Upper lobe of left lung (tissue), 6 donors: Measurements from ENCODE around the gene SCLT1. TPM values are rescaled to one million over a fixed set of nuclear protein-coding genes. Genes with fewer than 3 reads are reported as not detected.

Experiments used
- ATAC-seq, 2 donors: fragments of 200-7000 bp; cut with Tn5 transposase; one replicate each; pipeline ENCODE4 v1.9.1; 2022; ENCODE audit warnings: mild to moderate bottlenecking in 2 of 2, moderate library complexity in 2 of 2; ENCODE audit not compliant: low FRiP score in 2 of 2
- DNase-seq, 2 donors: peaks; one replicate each; pipeline ENCODE4 v3.0.0-alpha.2; 2019 to 2020
- H3K27ac ChIP-seq, 4 donors: fragments of 200-600 bp; sonication (generic); one replicate each; pipeline ENCODE4 v1.5.1; 2016 to 2019
- H3K27me3 ChIP-seq, 4 donors: fragments of 200-600 bp; sonication (generic); one replicate each; pipeline ENCODE4 v1.5.1; 2017 to 2019
- H3K36me3 ChIP-seq, 4 donors: fragments of 200-600 bp; sonication (generic); one replicate each; pipeline ENCODE4 v1.5.1; 2016 to 2019
- H3K4me1 ChIP-seq, 4 donors: fragments of 200-600 bp; sonication (generic); one replicate each; pipeline ENCODE4 v1.5.1; 2018 to 2019
- H3K4me3 ChIP-seq, 4 donors: fragments of 200-600 bp; sonication (generic); one replicate each; pipeline ENCODE4 v1.5.1; 2017 to 2019; ENCODE audit warnings: mild to moderate bottlenecking in 2 of 4, moderate library complexity in 1 of 4
- H3K9me3 ChIP-seq, 4 donors: fragments of 200-600 bp; sonication (generic); one replicate each; pipeline ENCODE4 v1.5.1; 2018 to 2019
- CTCF ChIP-seq, 6 experiments: fragments of 450-650 bp in 4 of 6; fragments of 200-600 bp in 2 of 6; sonication (generic) in 2 of 6; IDR thresholded peaks; one replicate each; pipeline ENCODE4 v1.5.1; 2016 to 2019; ENCODE audit warnings: antibody characterized with exemption in 6 of 6
- EP300 ChIP-seq, 4 donors: sonication (generic); formaldehyde crosslinking; IDR thresholded peaks; one replicate each; pipeline ENCODE4 v1.5.1; 2017; ENCODE audit warnings: antibody characterized with exemption in 4 of 4, control low read depth in 2 of 4
- POLR2A ChIP-seq, 4 donors: fragments of 450-650 bp; IDR thresholded peaks; one replicate each; pipeline ENCODE4 v1.5.1; 2016 to 2017; ENCODE audit warnings: antibody characterized with exemption in 4 of 4, mild to moderate bottlenecking in 2 of 4
- POLR2AphosphoS5 ChIP-seq, 2 donors: sonication (generic); formaldehyde crosslinking; IDR thresholded peaks; one replicate each; pipeline ENCODE4 v1.5.1; 2017; ENCODE audit warnings: antibody characterized with exemption in 2 of 2
- WGBS, 2 donors: methylation state at CpG; one replicate each; pipeline ENCODE4 v1.1.5; 2017 to 2018; 5-methylcytosine and 5-hydroxymethylcytosine counted together
- total RNA-seq, 6 donors: library from RNA; depleted of rRNA in 4 of 6; stranded (reverse); fragments of >200 nt in 4 of 6; gene quantifications; one replicate each; pipeline versions ENCODE4 v1.1.0 to v1.2.1, GENCODE V29; 2016 to 2021
- donor health status: DM: no; HTN: no; CAD: no; lungs with moderate emphysema.
- donor health status: DM: no; HTN: yes; CAD: no; lungs with severe emphysema.

Gene SCLT1
- total RNA-seq, 6 donors from 2014 or later = 7.9 to 27.2 (median 14.2) TPM

- no peaks in the 10 kb centered on the region for H3K9me3 ChIP-seq
- ATAC-seq (peak; percentile 80 to 90), DNase-seq (peak in 1 of 2 donors; percentile 68)
- H3K36me3 ChIP-seq = no peaks in the 10 kb centered on the region
- TF ChIP-seq POLR2A (IDR thresholded peaks at IDR 0.05) = no peak
- TF ChIP-seq POLR2AphosphoS5 (IDR thresholded peaks at IDR 0.05) = peak in 1 of 2 donors; percentile 11
- H3K27me3 ChIP-seq = no peaks in the 10 kb centered on the region
- peak overlapping the region; percentile 45 to 75 (median 58) for H3K27ac ChIP-seq
- no peaks in the 10 kb centered on the region for H3K4me1 ChIP-seq
- WGBS, 2 donors = 74 to 84% methylated on average over 6 of the region's 6 CpGs
- no peak overlapping the region for H3K4me3 ChIP-seq
Measured at GRCh38 chr4:128916832-128917231, 176.5 kb downstream of the SCLT1 start.

GRCh38 chr4:128915544-128915943 lies 177.8 kb downstream of the SCLT1 start:
- Histone ChIP-seq H3K9me3 (no peaks in the 10 kb centered on the region), H3K27ac (no peak overlapping the region), H3K27me3 (no peaks in the 10 kb centered on the region), H3K4me3 (no peak overlapping the region), H3K4me1 (no peaks in the 10 kb centered on the region), H3K36me3 (no peaks in the 10 kb centered on the region)
- no peak for TF ChIP-seq POLR2A (IDR thresholded peaks at IDR 0.05)
- no peak for TF ChIP-seq EP300 (IDR thresholded peaks at IDR 0.05)
- TF ChIP-seq CTCF (IDR thresholded peaks at IDR 0.05) = no peak
- TF ChIP-seq POLR2AphosphoS5 (IDR thresholded peaks at IDR 0.05) = no peak
- DNase-seq = no peak
- no peak for ATAC-seq

GRCh38 chr4:128913228-128913627 lies 180.1 kb downstream of the SCLT1 start:
- H3K9me3 ChIP-seq = no peaks in the 10 kb centered on the region
- 63 to 71% methylated on average over 1 of the region's 1 CpG for WGBS, 2 donors
- H3K27me3 ChIP-seq = no peaks in the 10 kb centered on the region
- ATAC-seq (peak in 1 of 2 donors; percentile 34), DNase-seq (no peak)
- TF ChIP-seq EP300 (IDR thresholded peaks at IDR 0.05) (no peak), POLR2A (IDR thresholded peaks at IDR 0.05) (no peak), CTCF (IDR thresholded peaks at IDR 0.05) (no peak), POLR2AphosphoS5 (IDR thresholded peaks at IDR 0.05) (no peak)
- no peaks in the 10 kb centered on the region for H3K4me1 ChIP-seq
- H3K27ac ChIP-seq = peak overlapping the region in 3 of 4 donors; percentile 3 to 63 (median 60)
- no peaks in the 10 kb centered on the region for H3K36me3 ChIP-seq
- no peak overlapping the region for H3K4me3 ChIP-seq

- DNase-seq = no peak
- Histone ChIP-seq H3K4me1 (no peaks in the 10 kb centered on the region), H3K27ac (no peak overlapping the region), H3K36me3 (no peaks in the 10 kb centered on the region), H3K4me3 (no peak overlapping the region), H3K9me3 (no peaks in the 10 kb centered on the region), H3K27me3 (no peaks in the 10 kb centered on the region)
- WGBS, 2 donors = 68 to 84% methylated on average over 5 of the region's 5 CpGs
- no peak for ATAC-seq
- TF ChIP-seq POLR2AphosphoS5 (IDR thresholded peaks at IDR 0.05) (no peak), POLR2A (IDR thresholded peaks at IDR 0.05) (no peak), CTCF (IDR thresholded peaks at IDR 0.05) (no peak), EP300 (IDR thresholded peaks at IDR 0.05) (no peak)
Measured at GRCh38 chr4:128908735-128909134, 184.6 kb downstream of the SCLT1 start.

GRCh38 chr4:128907981-128908380 lies 185.4 kb downstream of the SCLT1 start:
- DNase-seq (no peak), ATAC-seq (no peak)
- TF ChIP-seq POLR2AphosphoS5 (IDR thresholded peaks at IDR 0.05) (no peak), POLR2A (IDR thresholded peaks at IDR 0.05) (no peak), EP300 (IDR thresholded peaks at IDR 0.05) (no peak), CTCF (IDR thresholded peaks at IDR 0.05) (no peak)

More at GRCh38 chr4:128907981-128908380, 185.4 kb downstream of the SCLT1 start:
- no peaks in the 10 kb centered on the region for H3K27me3 ChIP-seq
- no peak overlapping the region for H3K27ac ChIP-seq
- no peaks in the 10 kb centered on the region for H3K4me1 ChIP-seq
- no peaks in the 10 kb centered on the region for H3K9me3 ChIP-seq
- WGBS, 2 donors = 93 to 95% methylated on average over 2 of the region's 2 CpGs
- no peak overlapping the region for H3K4me3 ChIP-seq
- H3K36me3 ChIP-seq = no peaks in the 10 kb centered on the region
